GM12891 (cell line): ENCODE measurements around the gene DIS3L2.

ENCODE experiments used
- POLR2A ChIP-seq: IDR thresholded peaks from 2 replicates; pipeline ENCODE4 v1.6.1; 2011; ENCODE audit warnings: low read depth, low read length, control low read depth
- TAF1 ChIP-seq: IDR thresholded peaks from 2 replicates; pipeline ENCODE4 v1.6.1; 2011; ENCODE audit warnings: low read depth, low read length, control low read depth

DNA sequence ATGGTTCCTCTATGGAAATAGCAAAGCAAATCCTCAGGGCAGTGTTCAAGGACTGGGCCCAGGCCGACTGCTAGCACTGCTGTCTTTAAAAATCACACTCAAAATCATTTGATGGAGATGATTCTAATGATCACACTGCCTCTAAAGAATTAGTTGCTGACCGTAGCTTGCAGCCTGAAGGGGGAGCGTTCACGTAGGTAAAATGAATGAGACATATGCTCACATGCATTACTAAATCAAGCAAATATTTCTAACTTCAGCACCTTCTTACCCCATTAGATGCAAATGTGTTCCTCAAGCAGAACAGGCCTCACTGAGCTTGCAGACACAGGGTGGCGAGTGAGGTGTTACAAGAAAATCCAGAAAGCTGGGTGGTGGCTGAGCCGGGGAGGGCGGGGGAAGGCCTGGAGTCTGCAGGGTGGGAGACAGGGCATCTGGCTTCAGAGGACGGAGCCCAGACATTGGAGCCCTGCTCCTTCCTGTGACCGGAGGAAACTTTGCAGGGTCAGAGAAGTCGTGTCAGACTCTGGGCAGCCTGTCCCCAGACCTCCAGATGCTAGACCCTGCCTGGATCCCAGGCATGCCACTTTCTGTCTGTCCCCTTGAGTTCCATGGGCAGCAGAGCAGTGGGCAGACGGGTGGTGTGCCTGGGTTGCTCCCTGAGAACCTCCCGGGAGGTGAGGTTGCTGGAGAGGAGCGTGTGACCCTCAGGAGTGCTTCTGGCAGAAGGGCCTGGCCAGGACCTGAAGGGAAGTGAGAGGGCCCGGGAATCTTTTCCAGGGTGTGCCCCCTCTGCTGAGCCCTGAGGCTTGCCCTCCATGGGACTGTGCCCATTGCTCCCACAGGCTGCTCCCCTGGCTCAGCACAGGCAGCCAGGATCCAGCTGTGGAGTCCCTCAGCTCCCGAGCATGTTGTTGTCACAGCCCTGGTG is 28.3 kb upstream of the DIS3L2 start:
- TF ChIP-seq POLR2A (no peak), TAF1 (no peak)
